Measurements from ENCODE around the gene HSPA12B.

The HSPA12B gene

DNA sequence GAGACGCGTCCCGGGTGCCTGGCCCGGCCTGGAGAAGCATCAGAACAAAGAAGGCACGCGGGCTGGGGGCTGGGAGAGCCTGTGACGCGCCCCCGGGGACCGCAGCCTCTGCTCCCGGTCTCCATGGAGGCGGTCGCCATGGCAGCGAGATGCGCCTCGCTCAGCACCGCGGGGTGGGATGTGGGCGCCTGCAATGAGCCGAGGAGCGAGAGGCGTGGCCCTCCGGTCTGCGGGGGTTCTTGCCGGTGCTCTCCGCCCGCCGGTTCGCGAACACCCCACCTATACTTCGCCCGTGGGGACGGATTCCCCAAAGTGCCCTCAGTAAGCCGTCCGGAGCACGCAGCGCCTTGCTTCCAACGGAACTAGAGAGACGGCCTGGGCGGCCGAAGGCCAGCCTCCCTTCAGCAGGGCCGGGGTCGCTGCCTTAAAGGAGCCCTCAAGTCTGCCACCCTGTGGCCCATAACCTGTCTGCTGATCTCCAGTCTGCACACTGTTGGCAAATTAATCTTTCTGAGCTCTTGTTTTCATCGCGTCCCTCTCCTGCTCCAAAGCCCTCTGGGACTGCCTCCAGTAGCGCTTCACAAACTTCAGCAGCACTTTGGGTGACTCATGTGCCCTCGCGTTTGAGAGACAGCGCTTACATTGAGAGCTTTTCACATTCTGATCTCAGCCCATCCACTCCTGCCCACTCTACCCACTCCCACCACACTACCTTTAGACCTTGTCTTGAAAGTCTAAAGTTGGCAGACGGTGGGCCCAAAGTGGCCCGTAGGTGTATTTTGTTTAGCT is 36.1 kb downstream of the HSPA12B start:
- DNase-seq (ENCODE audit: low spot score), result peak; percentile 83
- TF ChIP-seq, protein P1, sequence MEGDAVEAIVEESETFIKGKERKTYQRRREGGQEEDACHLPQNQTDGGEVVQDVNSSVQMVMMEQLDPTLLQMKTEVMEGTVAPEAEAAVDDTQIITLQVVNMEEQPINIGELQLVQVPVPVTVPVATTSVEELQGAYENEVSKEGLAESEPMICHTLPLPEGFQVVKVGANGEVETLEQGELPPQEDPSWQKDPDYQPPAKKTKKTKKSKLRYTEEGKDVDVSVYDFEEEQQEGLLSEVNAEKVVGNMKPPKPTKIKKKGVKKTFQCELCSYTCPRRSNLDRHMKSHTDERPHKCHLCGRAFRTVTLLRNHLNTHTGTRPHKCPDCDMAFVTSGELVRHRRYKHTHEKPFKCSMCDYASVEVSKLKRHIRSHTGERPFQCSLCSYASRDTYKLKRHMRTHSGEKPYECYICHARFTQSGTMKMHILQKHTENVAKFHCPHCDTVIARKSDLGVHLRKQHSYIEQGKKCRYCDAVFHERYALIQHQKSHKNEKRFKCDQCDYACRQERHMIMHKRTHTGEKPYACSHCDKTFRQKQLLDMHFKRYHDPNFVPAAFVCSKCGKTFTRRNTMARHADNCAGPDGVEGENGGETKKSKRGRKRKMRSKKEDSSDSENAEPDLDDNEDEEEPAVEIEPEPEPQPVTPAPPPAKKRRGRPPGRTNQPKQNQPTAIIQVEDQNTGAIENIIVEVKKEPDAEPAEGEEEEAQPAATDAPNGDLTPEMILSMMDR (IDR thresholded peaks at IDR 0.05; ENCODE audit: extremely low read depth, missing control alignments), result peak; percentile 71

DNA sequence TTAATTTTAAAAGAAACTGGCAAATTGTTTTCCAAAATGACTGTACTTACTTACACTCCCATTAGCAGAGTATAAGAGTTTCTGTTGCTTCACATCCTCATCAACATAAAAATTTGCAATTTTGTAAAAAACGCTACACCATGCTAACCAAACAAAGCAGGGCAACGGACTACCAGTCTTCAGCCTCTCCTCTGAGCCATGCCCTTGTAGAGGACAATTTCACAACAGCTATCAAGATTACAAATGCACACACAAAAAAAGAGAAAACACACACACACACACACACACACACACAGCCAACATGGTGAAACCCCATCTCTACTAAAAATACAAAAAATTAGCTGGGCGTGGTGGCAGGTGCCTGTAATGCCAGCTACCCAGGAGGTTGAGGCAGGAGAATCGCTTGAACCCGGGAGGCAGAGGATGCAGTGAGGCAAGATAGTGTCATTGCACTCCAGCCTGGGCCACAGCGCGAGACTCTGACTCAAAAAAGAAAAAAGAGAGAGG is 39.1 kb downstream of the HSPA12B start:
- TF ChIP-seq, protein P1 (IDR thresholded peaks at IDR 0.05; ENCODE audit: extremely low read depth, missing control alignments), result no peak
- DNase-seq (ENCODE audit: low spot score), result no peak

DNA sequence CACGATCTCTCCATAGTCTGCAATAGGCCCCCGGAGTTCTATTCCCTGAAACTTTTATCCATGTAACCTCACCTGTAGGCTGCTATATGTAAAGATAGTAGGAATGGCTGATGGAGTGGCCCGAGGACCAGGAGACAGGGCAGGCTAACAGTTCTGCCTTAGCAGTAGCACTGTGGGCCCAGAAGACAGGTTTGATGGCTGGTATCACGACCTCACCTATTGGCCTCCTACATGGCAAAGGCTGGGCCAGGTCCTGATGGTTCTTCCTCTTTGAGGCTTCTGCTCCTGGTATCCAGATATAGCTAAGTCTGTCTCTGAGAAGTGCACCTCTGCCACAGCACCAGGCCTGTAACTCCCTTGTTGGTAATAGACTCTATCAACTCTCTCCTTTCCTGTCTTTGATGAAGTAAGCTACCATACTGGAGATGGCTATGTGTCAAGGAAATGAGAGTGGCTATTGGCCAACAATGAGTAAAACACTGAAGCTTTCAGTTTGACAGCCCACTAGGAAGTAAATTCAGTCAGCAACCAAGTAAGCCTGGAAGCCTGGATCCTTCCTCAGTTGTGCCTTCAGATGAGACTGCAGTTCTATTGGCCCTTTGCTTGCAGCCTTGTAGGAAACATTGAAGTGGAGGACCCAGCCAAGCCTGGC is 43.1 kb downstream of the HSPA12B start:
- TF ChIP-seq, protein P1 (IDR thresholded peaks at IDR 0.05; ENCODE audit: extremely low read depth, missing control alignments), result no peak
- no peak for DNase-seq (ENCODE audit: low spot score)

DNA sequence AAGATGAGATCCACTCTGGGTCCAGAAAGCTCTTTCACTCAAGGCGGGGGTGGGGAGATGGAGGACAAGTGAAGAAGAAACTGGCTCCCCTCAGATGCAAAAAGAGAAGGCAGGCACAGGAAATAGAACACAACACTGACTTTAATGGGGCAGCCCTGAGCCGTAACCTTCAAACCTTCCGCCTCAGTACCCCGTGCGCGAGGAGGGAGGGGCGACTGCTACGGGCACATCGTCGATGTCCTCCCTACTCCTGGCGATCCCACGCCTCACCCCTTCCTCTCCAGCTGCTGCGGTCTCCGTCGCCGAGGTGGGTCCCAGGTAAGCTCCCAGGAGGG is 44.9 kb downstream of the HSPA12B start:
- TF ChIP-seq, protein P1 (IDR thresholded peaks at IDR 0.05; ENCODE audit: extremely low read depth, missing control alignments), result no peak
- no peak for DNase-seq (ENCODE audit: low spot score)

DNA sequence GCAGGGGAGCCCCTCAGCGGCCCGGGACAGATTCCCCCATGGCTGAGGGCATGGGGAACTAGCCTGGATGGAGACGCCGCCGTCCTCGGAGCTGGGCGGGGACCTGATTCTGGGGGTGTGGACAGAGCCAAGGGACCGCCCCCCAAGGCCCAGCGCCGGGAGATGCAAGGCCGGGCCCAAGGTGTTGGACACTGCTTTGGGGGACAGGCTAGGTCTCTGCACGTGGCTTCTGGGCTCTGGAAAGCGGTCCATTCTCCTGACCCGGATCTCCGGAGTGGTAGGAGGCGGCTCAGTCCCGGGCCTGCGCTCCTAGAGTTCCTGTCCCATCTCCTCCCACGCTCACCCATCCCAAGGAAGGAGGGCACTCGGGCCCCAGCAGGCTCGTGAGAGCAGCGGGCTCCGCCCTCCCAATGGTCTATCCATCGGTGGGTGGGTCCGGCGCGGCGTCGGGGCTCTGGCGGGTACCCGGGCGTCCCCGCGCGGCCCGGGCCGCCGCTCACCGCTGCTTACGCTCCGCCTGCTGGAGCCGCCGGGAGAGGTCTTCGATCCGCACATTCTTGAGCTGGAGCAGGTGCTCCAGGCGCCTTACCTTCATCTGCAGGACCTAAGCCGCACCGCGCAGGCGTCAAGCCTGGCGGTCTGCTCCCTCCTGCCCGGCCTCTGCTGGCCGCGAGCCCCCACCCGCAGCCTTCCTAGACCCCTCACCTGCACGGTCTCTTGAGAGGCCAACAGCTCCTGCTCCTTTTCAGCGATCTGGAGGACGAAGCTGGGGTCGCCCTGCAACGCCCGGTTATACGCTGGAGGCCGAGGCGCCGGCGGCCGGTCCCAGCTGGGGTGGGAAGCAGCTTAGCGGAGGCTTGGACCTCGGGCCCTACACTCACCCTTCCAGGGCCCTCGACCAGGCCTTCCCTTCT is 45.5 kb downstream of the HSPA12B start:
- peak; percentile 69 for DNase-seq (ENCODE audit: low spot score)
- TF ChIP-seq, protein P1 (IDR thresholded peaks at IDR 0.05; ENCODE audit: extremely low read depth, missing control alignments), result no peak

DNA sequence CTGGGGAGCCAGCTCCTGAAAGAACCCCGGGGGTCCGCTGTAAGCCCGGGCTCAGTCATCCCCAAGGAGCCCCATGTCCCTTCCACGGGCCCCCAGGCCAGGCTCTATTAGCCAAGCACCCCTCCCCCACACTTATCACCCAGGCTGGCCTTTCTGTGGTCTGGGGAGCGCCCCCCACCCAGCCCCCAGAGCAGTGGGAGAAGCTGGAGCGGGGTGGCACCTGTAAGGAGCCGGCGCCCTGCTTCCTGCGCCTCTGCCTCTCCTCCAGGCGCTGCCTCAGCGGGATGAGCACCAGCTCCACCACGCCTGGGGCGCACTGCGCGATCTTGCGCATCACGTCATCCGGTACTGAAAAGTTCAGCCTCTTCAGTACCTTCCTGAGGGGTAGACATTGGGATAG is 46.5 kb downstream of the HSPA12B start:
- no peak for DNase-seq (ENCODE audit: low spot score)
- TF ChIP-seq, protein P1 (IDR thresholded peaks at IDR 0.05; ENCODE audit: extremely low read depth, missing control alignments), result no peak

Data from GM20000 (cell line).